ENCODE data around the gene CFAP251. TPM values are rescaled to one million over a fixed set of nuclear protein-coding genes. Genes with fewer than 3 reads are reported as not detected.

Gene CFAP251
- total RNA-seq, 2 experiments from 2014 or later = 4.1 to 4.7 TPM

DNA sequence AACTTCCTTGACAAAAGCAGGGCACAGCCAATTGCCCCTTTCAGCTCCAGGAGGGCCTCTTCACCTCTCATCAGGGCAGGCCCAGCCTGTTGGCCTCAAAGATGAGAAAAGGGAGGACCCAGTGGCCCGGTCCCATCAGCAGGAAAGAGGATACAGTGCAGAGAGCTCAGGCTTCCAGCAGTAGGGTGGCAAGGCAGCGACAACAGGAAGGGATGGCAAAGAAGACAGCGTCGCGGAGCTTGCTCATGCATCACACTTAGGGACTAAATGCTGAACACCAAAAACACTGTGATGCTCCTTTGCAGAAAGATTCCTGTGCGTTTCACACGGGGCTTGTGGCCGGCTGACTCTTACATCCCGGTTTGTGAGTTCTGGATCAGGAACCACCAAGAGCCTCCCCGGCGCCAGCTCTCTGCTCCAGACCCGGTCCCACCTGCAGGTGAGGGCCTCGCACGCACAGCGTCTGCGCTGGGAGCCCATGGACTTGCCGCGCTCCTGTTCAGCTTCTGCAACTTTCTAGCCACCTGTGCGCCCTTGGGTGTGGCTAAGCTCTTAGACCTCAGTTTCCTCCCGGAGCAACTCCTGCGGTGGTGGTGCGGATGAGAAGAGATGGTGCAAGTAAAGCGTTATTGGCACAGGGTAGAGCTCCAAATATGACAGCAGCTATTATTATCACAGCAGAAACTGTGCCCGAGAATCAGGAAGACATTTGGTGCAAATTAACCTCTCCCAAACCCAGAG, 88.0 kb downstream of the CFAP251 start:
- H3K27ac ChIP-seq (ENCODE audit: low read depth, low read length, poor library complexity, severe bottlenecking) = peak overlapping the region; percentile 100
- peaks cover 25% of the 10 kb centered on the region for H3K36me3 ChIP-seq (ENCODE audit: insufficient read depth, low read length)
- no peaks in the 10 kb centered on the region for H4K20me1 ChIP-seq (ENCODE audit: insufficient read depth, low read length)
- peaks cover 93% of the 10 kb centered on the region for H3K4me1 ChIP-seq (ENCODE audit: insufficient read depth, low read length, poor library complexity, severe bottlenecking)
- H3K4me3 ChIP-seq (ENCODE audit: low read depth, low read length, poor library complexity, severe bottlenecking) = peak overlapping the region; percentile 78
- no peaks in the 10 kb centered on the region for H3K9me2 ChIP-seq (ENCODE audit: insufficient read depth, low read length)
- ChIA-PET CTCF (ENCODE audit: unreplicated experiment) (interaction anchor here (0.6 to 2.1 kb wide), 7 partner anchors 12 to 212 kb away, joined by 3 to 8 read pairs (median 3); partner anchors contain the start of gene CFAP251), POLR2A (interaction anchor here (0.5 to 15.4 kb wide), 21 partner anchors 8 to 1689 kb away, joined by 3 to 332 read pairs (median 5); partner anchors contain the start of genes BCL7A, CFAP251 and SETD1B)
- peaks cover 5% of the 10 kb centered on the region for H3K9me3 ChIP-seq (ENCODE audit: low read length)
- peak; percentile 93 for DNase-seq (ENCODE audit: low spot score)
- intact Hi-C loops (cut with micrococcal nuclease; ENCODE audit: unreplicated experiment) = loop anchor here (5.0 to 10.0 kb wide), 2 partner anchors 204 to 1712 kb away; partner anchors contain the start of genes RNU4-1, RNU4-2 and SETD1B
- H2AFZ ChIP-seq (ENCODE audit: low read length) = no peak overlapping the region
- peaks cover 53% of the 10 kb centered on the region for H3K79me2 ChIP-seq (ENCODE audit: insufficient read depth, low read depth, low read length)
- TF ChIP-seq EZH2phosphoT487 (IDR thresholded peaks at IDR 0.05; ENCODE audit: borderline replicate concordance, low read depth, low read length) (no peak), CTCF (conservative IDR thresholded peaks at IDR 0.05; ENCODE audit: low read length) (no peak)
- no TSS peak for BruUV-seq (replicated peaks)
- peak overlapping the region; percentile 81 for H3K4me2 ChIP-seq (ENCODE audit: low read length)

- Histone ChIP-seq H3K4me2 (ENCODE audit: low read length) (peak overlapping the region; percentile 87), H3K36me3 (ENCODE audit: insufficient read depth, low read length) (peaks cover 8% of the 10 kb centered on the region), H4K20me1 (ENCODE audit: insufficient read depth, low read length) (no peaks in the 10 kb centered on the region), H3K4me1 (ENCODE audit: insufficient read depth, low read length, poor library complexity, severe bottlenecking) (peaks cover 96% of the 10 kb centered on the region), H2AFZ (ENCODE audit: low read length) (no peak overlapping the region), H3K9me2 (ENCODE audit: insufficient read depth, low read length) (no peaks in the 10 kb centered on the region), H3K79me2 (ENCODE audit: insufficient read depth, low read depth, low read length) (peaks cover 40% of the 10 kb centered on the region; the same call in 1 of the 2 replicates), H3K27ac (ENCODE audit: low read depth, low read length, poor library complexity, severe bottlenecking) (peak overlapping the region; percentile 100), H3K4me3 (ENCODE audit: low read depth, low read length, poor library complexity, severe bottlenecking) (peak overlapping the region; percentile 22), H3K9me3 (ENCODE audit: low read length) (peaks cover 6% of the 10 kb centered on the region; the same call in 1 of the 2 replicates)
- CTCF ChIA-PET (ENCODE audit: unreplicated experiment) = interaction anchor here (0.6 to 1.5 kb wide), 3 partner anchors 25 to 29 kb away, joined by 3 to 5 read pairs (median 3); no protein-coding TSS in a partner anchor
- no TSS peak for BruUV-seq (replicated peaks)
- no peak for TF ChIP-seq EZH2phosphoT487 (IDR thresholded peaks at IDR 0.05; ENCODE audit: borderline replicate concordance, low read depth, low read length)
- no peak for TF ChIP-seq CTCF (conservative IDR thresholded peaks at IDR 0.05; ENCODE audit: low read length)
- POLR2A ChIA-PET = interaction anchor here (0.8 to 15.4 kb wide), 8 partner anchors 9 to 208 kb away, joined by 3 to 332 read pairs (median 4); partner anchors contain the start of gene BCL7A
- intact Hi-C loops (cut with micrococcal nuclease; ENCODE audit: unreplicated experiment) = loop anchor here (1.0 to 10.0 kb wide), 3 partner anchors 29 to 1715 kb away; partner anchors contain the start of genes RNU4-1, RNU4-2 and SETD1B
- DNase-seq (ENCODE audit: low spot score) = peak; percentile 93
These were observed 91.3 kb downstream of the CFAP251 start for GRCh38 chr12:122009741-122010140.
